NCI-H1694 (cell line): Measurements from ENCODE around the gene CLASP2.

Experiments
- DNase-seq: peaks from one replicate; lab custom pipeline; 2025; lab: John Stamatoyannopoulos, UW

CLASP2 gene

GRCh38 chr3:33636125-33636850 lies 81.8 kb downstream of the CLASP2 start:
- peak; percentile 40 for DNase-seq

GRCh38 chr3:33634262-33634661 lies 83.8 kb downstream of the CLASP2 start:
- DNase-seq = no peak

- DNase-seq = no peak
Observed at GRCh38 chr3:33629219-33629618, 88.8 kb downstream of the CLASP2 start.

- DNase-seq = no peak
Observed at GRCh38 chr3:33624756-33625155, 93.3 kb downstream of the CLASP2 start.

GRCh38 chr3:33613041-33613440 lies 105.0 kb downstream of the CLASP2 start:
- DNase-seq = no peak

- no peak for DNase-seq
Observed at GRCh38 chr3:33612607-33613006, 105.4 kb downstream of the CLASP2 start.

- no peak for DNase-seq
Observed at GRCh38 chr3:33602829-33603228, 115.2 kb downstream of the CLASP2 start.

- no peak for DNase-seq
Observed at GRCh38 chr3:33597257-33597689, 120.8 kb downstream of the CLASP2 start.

- DNase-seq = no peak
Observed at GRCh38 chr3:33592999-33593398, 125.1 kb downstream of the CLASP2 start.

- no peak for DNase-seq
Observed at GRCh38 chr3:33590541-33590940, 127.5 kb downstream of the CLASP2 start.

- no peak for DNase-seq
Observed at GRCh38 chr3:33586402-33586801, 131.7 kb downstream of the CLASP2 start.

- DNase-seq = no peak
Observed at GRCh38 chr3:33582234-33582633, 135.8 kb downstream of the CLASP2 start.

- DNase-seq = no peak
Observed at GRCh38 chr3:33581666-33582065, 136.4 kb downstream of the CLASP2 start.

- DNase-seq = no peak
Observed at GRCh38 chr3:33579840-33580239, 138.2 kb downstream of the CLASP2 start.

GRCh38 chr3:33579178-33579510 lies 138.9 kb downstream of the CLASP2 start:
- no peak for DNase-seq

GRCh38 chr3:33578325-33579177 lies 139.5 kb downstream of the CLASP2 start:
- no peak for DNase-seq

GRCh38 chr3:33577588-33577987 lies 140.5 kb downstream of the CLASP2 start:
- no peak for DNase-seq

GRCh38 chr3:33577173-33577572 lies 140.9 kb downstream of the CLASP2 start:
- no peak for DNase-seq

GRCh38 chr3:33575311-33575710 lies 142.7 kb downstream of the CLASP2 start:
- no peak for DNase-seq

GRCh38 chr3:33557829-33558228 lies 160.2 kb downstream of the CLASP2 start:
- no peak for DNase-seq

GRCh38 chr3:33557279-33557678 lies 160.8 kb downstream of the CLASP2 start:
- DNase-seq = no peak

- DNase-seq = no peak
Observed at GRCh38 chr3:33547101-33547500, 171.0 kb downstream of the CLASP2 start.

- DNase-seq = no peak
Observed at GRCh38 chr3:33544126-33544525, 173.9 kb downstream of the CLASP2 start.
